Measurements from ENCODE around the gene AP2B1.

Gene AP2B1

GRCh38 chr17:35653619-35654361, 66.7 kb downstream of the AP2B1 start:
- Histone ChIP-seq H3K9me3 (ENCODE audit: control insufficient read depth, insufficient read depth, low read depth, low read length) (no peaks in the 10 kb centered on the region), H3K27ac (ENCODE audit: extremely low read depth, low read depth, low read length) (no peak overlapping the region), H3K4me1 (ENCODE audit: control insufficient read depth, insufficient read depth, low read length) (no peaks in the 10 kb centered on the region), H3K4me3 (ENCODE audit: low read depth, low read length) (no peak overlapping the region), H3K36me3 (ENCODE audit: control insufficient read depth in 2 of 2, insufficient read depth in 1 of 2, low read length in 2 of 2) (peaks cover 47 to 51% of the 10 kb centered on the region in 2 experiments)
- POLR2A ChIA-PET = no interaction called here
- TF ChIP-seq ZNF121 (tag by site-specific recombination; IDR thresholded peaks at IDR 0.05) (no peak), YY2 (tag by site-specific recombination; IDR thresholded peaks at IDR 0.05) (no peak), ZNF654 (tag by site-specific recombination; IDR thresholded peaks at IDR 0.05; ENCODE audit: low read depth) (no peak), ZNF621 (tag by site-specific recombination; IDR thresholded peaks at IDR 0.05) (no peak), ZNF174 (tag by site-specific recombination; IDR thresholded peaks at IDR 0.05) (no peak), ZNF354C (tag by site-specific recombination; IDR thresholded peaks at IDR 0.05; ENCODE audit: borderline replicate concordance, low read depth) (no peak), ZNF223 (tag by site-specific recombination; IDR thresholded peaks at IDR 0.05) (no peak), PRDM4 (tag by site-specific recombination; IDR thresholded peaks at IDR 0.05) (no peak)
- CTCF ChIA-PET = interaction anchor here (0.6 to 0.9 kb wide), 2 partner anchors 10 to 167 kb away, joined by 4 to 5 read pairs; no protein-coding TSS in a partner anchor

DNA sequence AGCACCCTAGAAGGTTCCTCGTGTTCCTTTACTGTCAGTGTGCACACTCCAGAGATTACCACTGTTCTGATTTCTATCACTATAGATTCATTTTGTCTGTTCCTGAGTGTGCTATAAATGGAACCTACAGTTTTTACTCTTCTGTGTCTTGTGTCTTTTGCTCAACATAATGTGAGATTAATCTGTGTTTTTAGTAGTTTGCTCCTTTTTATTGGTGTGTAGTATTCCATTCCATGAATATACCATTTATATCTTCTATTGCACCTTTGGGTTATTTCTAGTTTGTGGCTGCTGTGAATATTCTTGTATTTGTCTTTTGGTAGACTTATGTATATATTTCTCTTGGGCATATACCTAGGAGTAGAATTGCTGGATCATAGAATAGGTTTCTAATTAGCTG, 68.2 kb downstream of the AP2B1 start:
- no peaks in the 10 kb centered on the region for H3K9me3 ChIP-seq (ENCODE audit: control insufficient read depth, insufficient read depth, low read depth, low read length)
- CTCF ChIA-PET = interaction anchor here (0.8 kb wide), 1 partner anchor 26 kb away, joined by 9 read pairs; no protein-coding TSS in a partner anchor
- POLR2A ChIA-PET = no interaction called here

GRCh38 chr17:35660902-35661301, 73.8 kb downstream of the AP2B1 start:
- Histone ChIP-seq H3K9me3 (ENCODE audit: control insufficient read depth, insufficient read depth, low read depth, low read length) (no peaks in the 10 kb centered on the region), H3K36me3 (ENCODE audit: control insufficient read depth in 2 of 2, insufficient read depth in 1 of 2, low read length in 2 of 2) (peaks cover 31 to 74% of the 10 kb centered on the region in 2 experiments), H3K4me3 (ENCODE audit: low read depth, low read length) (no peak overlapping the region), H3K27ac (ENCODE audit: extremely low read depth, low read depth, low read length) (no peak overlapping the region), H3K4me1 (ENCODE audit: control insufficient read depth, insufficient read depth, low read length) (no peaks in the 10 kb centered on the region)
- CTCF ChIA-PET = interaction anchor here (0.7 to 1.8 kb wide), 3 partner anchors 10 to 87 kb away, joined by 3 to 5 read pairs (median 5); no protein-coding TSS in a partner anchor
- POLR2A ChIA-PET = no interaction called here
- TF ChIP-seq ZNF175 (tag by site-specific recombination; IDR thresholded peaks at IDR 0.05) (no peak), TCF7L2 (IDR thresholded peaks at IDR 0.05; ENCODE audit: borderline replicate concordance, low read depth, low read length) (no peak), YY2 (tag by site-specific recombination; IDR thresholded peaks at IDR 0.05) (no peak), ZNF510 (tag by site-specific recombination; IDR thresholded peaks at IDR 0.05; ENCODE audit: insufficient replicate concordance) (no peak), ZNF585B (tag by site-specific recombination; IDR thresholded peaks at IDR 0.05) (no peak), ZNF121 (tag by site-specific recombination; IDR thresholded peaks at IDR 0.05) (no peak), ZNF658 (tag by site-specific recombination; IDR thresholded peaks at IDR 0.05) (no peak)

More for the DNA sequence above, 68.2 kb downstream of the AP2B1 start:
- Histone ChIP-seq H3K4me3 (ENCODE audit: low read depth, low read length) (no peak overlapping the region), H3K27ac (ENCODE audit: extremely low read depth, low read depth, low read length) (no peak overlapping the region), H3K4me1 (ENCODE audit: control insufficient read depth, insufficient read depth, low read length) (no peaks in the 10 kb centered on the region), H3K36me3 (ENCODE audit: control insufficient read depth in 2 of 2, insufficient read depth in 1 of 2, low read length in 2 of 2) (peaks cover 54 to 58% of the 10 kb centered on the region in 2 experiments)
- 0 out of 2 replicates have a peak, but pooled peaks have one; percentile 14 for TF ChIP-seq ZNF140 (tag by site-specific recombination; IDR thresholded peaks at IDR 0.05)
- no peak for TF ChIP-seq ZNF664 (tag by site-specific recombination; IDR thresholded peaks at IDR 0.05)
- TF ChIP-seq ZNF146 (tag by site-specific recombination; IDR thresholded peaks at IDR 0.05) = peak; percentile 97
